HG03439 (cell line): ENCODE measurements around the gene ARHGAP26.
A peak's percentile ranks its signal among the peaks of the same experiment; 100 is the strongest.

Source experiments
- ATAC-seq: cut with Tn5 transposase; IDR thresholded peaks from one replicate; pipeline ENCODE4 v1.9.1; 2021; ENCODE audit warnings: mild to moderate bottlenecking, moderate library complexity; ENCODE audit not compliant: unreplicated experiment

The ARHGAP26 gene

DNA sequence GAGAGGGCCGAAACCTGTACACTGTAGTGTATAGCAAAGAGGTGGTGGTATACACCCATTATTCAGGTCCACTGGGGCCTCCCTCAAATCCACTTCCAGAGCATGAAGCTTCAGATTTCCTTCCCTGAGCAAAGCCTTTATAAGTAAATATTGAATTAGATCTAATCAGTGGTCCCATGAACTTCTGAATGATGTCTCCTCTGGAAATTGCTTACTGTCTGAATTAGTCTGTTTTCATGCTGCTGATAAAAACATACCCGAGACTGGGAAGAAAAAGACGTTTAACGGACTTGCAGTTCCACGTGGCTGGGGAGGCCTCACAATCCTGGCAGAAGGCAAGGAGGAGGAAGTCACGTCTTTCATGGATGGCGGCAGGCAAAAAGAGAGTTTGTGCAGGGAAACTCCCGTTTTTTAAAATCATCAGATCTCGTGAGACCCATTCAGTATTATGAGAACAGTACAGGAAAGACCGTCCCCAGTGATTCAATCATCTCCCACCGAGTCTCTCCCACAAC is 439.8 kb downstream of the ARHGAP26 start:
- ATAC-seq = no peak

DNA sequence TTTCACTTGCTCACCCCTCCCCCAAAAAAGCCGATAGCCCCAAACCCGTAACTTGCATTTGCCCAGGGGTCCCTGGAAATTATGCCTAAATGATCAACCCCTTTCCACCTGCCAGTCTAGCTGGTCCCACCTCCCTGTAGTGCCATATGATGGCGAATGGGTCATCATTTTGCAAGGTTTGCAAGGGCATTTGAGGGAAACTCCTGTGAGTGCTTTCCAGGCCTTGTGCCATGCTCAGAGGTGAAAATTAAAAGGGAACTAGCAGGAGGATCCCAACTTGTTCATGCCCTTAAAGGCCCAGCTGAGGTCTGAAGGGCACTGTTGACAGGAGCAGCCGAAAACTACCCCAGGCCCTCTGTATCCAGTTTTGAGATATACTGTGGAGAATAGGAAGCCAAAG is 440.4 kb downstream of the ARHGAP26 start:
- ATAC-seq = no peak

DNA sequence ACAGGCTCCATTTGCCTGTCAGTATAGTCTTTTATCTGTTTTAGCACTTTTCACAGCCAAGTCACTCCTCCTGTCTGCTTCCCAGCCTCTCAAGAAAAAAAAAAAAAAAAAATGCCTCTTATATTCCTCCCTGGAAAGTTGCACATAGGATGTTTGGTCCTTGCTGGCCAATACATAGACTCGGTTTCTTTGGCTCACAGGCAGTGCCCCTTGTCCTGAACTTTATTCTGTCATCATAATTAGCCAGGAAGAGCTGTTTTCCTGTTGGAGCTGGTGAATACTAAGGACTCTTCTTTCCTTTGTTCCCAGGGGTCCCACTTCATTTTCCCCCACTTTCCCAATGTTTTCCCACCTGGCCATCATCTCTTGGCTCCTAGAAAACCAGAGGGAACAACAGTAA is 442.1 kb downstream of the ARHGAP26 start:
- no peak for ATAC-seq

DNA sequence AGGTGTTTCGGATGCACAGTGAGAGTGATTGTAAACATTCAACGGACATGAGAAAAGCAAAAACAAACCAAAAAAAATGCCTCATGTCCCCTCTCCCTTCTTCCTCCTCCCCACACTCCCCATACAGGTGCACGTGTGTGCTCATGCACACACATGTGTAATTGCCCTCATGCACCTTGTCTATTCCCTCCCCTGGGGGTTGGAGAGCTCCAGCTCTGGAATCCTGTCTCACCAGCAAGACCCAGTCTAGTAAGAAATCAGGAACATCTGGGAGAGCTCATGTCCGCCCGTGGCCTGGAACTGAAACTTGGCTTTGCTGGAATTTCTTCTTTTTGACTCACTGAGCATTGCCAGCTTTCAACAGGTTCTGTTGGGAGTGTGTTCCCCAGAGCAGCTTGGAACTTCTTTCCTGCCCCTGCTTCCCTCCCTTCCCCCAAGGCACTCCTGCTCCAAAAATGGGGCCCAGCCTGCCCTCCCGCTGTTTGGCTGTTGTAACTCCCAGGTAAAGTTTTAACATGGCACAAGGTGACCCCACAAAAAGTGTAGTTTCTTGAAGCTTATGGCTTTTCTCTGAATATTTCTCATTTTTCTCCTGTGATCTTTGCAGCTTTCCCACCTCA is 443.2 kb downstream of the ARHGAP26 start:
- ATAC-seq = no peak

DNA sequence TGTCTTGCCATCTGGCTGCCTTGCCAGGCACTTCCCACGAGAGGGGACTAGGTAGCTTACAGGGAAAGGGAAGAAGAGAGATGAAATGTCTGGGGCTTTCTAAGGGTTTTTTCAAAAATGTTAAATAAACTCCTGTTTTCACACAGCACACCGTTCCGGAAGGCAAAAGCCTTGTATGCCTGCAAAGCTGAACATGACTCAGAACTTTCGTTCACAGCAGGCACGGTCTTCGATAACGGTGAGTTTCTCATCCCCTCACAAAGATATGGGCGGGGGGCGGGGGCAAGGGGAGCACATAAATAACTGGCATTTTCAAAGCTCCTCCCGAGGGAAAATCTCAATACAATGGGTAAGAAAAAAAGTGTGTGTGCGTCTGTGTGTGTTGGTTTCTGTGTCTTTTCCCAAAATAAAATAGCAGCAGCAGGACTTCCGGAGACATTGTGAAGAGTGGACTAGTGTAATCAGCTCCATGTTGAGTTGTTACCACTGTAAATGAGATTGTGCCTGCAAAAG is 443.7 kb downstream of the ARHGAP26 start:
- ATAC-seq = peak; percentile 53

DNA sequence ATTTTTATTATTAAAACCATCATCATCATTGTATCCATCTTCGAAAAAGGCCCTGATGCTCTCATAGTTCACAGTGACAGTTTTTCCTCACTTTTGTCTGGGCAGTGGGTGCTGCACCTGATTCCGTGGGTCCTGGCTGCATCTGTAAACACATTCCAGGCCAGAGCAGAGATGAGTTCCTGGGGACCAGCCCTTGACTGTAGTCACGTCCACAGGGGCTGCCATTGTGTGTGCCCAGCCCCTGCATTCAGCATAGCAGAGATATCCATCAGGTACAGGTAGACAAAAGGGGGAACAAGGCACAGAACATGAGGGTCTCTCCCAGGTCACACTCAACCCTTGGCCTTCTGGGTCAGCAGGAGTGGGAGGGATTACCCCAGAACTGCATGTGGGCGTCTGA is 444.3 kb downstream of the ARHGAP26 start:
- no peak for ATAC-seq

DNA sequence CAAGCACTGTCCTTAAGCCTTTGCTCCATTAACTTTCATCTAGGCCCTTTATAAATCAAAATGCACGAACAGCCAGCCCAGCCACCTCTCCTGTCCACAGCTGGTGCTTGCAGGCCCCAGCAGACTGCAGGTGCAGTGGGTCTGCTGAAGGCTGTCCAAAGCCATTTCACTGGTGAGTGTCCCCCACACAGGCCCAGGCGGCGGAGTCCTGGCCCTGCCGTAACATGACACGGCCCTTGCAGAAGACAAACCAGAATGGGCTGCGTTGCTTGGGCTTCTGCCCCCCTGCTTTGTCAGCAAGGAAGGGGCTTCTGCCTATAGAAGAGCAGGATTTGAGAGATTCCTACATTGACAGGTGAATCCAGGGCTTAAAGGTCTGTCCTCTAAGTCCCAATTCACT is 444.7 kb downstream of the ARHGAP26 start:
- ATAC-seq = no peak

DNA sequence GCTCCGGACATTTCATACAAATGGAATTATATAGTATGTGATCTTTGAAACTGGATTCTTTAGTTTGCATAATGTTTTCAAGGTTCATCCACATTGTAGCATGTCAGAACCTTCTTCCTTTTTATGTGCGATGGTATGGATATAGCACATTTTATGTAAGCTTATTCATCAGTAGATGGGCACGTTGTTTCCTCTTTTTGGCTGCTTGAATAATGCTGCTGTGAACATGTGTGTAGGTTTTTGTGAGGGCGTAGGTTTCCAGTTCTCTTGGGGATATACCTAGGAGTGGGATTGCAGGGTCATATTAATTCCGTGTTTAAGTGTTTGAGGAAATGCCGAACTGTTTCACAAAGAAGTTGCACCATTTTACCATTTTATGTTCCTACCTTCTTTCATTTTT is 445.5 kb downstream of the ARHGAP26 start:
- no peak for ATAC-seq

DNA sequence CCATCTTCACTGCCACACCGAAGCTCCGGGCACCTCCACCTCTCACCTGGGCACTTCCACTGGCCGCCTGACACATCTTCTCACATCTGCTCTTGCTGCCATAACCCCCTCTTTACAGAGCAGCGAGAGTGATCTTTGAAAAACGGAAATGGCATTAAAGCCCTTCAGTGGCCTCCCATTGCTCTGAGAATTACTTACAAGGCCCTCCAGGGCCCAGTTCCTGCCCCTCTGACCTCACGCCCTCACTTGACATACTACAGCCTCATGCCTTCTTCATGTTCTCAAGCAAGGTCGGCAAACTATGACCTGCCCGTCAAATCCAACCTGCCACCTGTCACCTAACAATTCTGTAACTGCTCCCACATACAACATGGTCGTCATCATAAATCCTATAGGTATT is 446.0 kb downstream of the ARHGAP26 start:
- no peak for ATAC-seq

DNA sequence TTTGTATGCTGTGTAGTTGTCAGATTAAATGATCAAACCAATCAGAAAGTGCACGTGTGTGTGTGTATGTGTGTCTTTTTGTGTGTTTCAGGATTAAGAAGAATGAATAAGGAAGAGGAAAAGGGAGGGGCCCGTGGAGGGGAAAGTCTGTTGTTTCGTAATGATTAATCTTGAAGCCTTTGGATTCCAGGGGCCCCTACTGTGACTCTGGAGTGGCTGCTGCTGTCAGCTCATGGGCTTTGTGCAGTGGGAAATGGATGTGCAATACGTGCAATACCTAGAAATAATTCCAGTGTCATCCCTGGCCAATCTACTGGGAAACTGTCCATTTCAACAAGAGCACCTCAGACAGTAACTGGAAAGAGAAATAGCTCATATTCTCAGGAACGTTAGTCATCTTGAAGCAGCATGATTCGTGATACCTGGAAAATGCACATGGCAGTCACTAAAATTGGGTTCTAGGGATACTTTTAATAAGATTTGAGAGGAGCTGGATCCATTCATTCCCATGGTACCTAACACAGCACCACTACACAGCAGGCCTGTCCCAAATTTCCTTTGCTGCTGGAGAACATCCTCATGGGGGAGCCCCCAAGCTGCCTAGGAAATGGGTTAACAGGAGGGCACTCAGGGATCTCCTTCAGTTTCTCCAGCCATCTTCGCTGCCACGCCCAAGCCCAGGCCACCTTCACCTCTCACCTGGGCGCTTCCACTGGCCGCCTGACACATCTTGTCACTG is 447.1 kb downstream of the ARHGAP26 start:
- no peak for ATAC-seq

DNA sequence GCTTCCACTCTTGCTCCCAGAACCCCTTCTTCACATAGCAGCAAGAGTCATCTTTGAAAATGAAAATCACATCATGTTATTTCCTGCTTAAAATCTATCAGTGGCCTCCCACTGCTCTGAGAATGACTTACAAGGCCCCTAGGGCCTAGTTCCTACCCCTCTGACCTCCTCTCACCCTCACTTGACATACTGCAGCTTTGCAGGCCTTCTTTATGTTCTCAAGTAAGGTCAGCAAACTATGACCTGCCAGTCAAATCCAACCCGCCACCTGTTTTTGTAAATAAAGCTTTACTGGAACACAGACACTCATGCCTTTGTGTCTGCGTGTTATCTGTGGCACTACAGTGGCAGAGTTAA is 447.6 kb downstream of the ARHGAP26 start:
- no peak for ATAC-seq

DNA sequence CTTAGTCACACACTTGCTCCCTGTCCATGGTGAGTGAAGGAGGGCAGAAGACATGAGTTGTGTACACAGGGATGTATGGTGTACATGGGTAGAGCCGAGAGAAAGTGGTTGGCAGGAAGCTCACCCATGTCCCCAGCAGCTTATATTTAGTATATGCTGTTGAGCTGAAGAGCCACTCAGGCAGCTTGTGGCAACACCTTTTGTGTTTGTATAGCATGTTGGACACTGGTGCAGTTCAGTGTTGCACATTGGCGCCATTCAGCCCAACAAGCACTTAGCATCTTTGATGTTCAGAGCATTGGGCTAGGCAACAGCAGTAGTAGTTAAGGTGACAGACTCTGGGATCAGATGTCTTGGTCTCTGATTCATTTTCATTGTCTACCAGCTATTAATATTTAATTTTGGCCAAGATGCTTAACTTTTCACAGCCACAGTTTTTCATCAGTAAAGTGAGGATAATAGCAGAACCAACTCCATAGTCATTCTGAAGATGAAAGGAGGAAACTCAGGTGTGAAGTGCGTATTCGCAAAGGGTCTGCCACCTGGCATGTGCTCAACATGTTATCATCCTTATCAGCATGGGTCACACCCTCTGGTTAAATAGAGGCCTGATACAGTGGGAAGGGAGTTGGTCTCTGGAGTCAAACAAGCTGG is 448.5 kb downstream of the ARHGAP26 start:
- no peak for ATAC-seq

DNA sequence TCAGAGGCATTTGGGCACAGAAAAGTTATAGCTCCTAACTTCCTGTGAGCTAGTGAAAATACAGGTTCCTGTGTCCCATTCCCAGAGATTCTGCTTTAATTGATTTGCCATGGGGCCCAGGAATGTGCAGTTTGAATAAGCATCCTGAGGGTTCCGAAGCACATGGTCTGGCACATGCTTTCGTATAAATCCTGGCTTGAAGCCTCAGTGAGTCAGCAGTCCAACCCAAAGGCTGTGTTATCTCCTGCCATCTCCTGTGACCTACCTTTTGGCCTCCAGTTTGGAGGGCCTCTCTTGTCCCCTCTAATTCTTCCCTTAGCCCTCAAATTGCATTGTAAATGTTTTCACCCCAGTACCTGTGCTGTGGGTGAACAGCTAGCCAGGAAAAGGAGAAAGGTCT is 449.5 kb downstream of the ARHGAP26 start:
- no peak for ATAC-seq

DNA sequence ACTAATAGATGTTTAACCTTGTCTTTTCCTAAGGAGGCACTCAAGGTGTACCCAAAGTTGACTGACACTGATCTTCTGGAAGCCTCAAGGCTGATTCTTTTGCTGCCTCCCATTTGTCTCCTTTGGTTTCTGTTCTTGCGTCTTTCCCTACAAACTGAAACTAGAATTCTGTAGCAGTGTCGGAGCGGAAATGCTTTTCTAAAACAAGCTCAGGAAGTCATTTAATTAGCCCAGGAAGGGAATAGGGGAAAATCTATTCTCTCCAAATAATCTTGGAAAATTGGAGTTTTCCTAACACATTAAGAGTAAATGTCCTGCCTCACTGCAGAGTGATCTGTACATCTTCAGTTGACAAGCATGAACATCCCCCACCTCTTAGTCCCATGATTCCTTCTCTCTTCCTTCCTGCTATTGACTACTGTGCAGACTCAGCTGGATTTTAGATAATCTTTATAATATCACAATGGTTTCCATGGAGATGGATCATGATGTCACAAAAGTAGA is 450.6 kb downstream of the ARHGAP26 start:
- ATAC-seq = no peak

DNA sequence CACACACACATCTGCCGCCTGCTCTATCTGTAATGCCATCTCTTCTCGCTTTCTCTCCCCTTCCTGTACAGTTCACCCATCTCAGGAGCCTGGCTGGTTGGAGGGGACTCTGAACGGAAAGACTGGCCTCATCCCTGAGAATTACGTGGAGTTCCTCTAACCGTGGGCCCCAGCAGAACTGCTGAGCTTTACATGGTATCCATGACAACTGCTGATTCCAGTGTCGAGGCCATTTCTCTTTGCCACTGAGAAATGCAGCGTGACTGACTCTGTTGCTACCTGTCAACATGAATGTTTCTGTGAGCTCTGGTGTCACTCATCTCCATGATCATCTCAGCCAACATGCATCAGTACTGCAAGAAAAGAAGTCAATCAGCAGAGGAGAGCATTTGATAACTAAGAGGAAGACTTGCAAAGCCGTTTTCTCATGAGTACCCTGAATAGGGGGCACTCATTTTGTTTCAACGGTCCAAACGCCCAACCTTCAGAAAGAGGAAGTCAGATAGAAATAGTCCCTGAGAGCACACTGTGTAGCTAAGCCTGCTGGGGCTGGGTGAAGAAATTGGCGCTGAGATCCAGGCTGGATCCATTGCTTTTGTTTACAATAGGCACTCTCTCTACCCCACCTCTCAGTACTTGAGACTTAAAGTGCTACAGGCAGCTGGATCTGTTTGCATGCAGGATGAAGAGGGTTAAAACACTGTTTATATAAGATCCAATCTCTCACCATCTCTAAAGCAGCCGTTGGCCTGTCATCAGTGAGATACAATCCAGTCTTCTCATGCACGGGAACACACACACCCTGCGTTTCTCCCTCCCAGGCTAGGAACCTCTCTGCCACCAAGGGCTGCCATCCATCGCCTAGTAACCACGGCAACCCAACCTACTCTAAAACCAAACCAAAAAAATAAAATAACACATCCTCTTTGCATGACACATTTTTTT is 452.4 kb downstream of the ARHGAP26 start:
- ATAC-seq = peak; percentile 68

DNA sequence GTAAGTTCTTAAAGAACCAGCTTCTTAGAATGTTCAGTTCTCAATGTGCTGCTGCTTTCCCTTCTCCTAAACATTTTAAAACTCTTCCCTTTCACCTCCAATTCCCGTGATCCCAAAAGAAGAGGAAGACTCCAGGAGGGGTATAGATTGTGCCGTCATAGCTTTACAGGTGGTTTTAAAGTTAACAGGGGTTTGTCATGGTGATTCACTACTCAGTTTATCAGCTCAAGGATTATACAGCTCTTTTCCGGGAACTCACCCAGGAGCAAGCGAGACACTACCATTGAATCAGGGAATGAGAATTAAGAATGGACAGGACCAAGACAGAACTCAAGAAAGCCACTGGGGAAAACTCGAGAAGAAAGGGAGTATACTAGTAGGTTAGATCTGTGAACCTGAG is 454.5 kb downstream of the ARHGAP26 start:
- no peak for ATAC-seq

DNA sequence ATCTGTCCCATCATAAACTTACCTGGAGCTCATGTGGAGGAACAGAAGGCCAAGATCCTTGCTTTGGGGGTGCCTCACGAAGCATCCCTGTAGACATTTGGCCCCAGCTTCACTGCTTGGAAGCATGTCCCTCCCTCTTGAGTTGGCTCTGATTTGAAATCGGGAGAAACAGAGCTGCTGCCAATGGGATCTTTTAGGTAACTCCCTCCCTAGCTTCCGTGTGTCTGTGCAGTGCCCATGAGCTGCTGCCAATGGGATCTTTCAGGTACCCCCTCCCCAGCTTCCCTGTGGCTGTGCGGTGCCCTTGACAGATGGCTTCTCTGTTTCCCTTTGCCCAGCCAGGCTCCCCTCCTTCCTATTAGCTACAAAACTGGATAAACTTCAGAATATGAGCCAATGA is 455.3 kb downstream of the ARHGAP26 start:
- no peak for ATAC-seq

DNA sequence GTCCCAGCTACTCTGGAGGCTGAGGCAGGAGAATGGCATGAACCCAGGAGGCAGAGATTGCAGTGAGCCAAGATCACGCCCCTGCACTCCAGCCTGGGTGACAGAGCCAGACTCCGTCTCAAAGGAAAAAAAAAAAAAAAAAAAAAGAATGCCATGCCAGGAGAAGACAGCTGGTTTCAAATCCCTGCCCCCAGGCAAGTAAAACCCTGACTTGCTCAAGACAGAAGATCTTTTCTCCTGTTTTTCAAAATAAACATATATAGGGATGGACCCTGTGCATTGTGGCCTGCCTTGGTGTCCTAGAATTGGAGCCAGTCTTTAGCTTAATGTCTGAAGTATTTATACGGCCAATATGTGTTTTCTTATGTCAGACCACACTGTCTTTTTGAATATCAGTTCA is 456.2 kb downstream of the ARHGAP26 start:
- no peak for ATAC-seq

DNA sequence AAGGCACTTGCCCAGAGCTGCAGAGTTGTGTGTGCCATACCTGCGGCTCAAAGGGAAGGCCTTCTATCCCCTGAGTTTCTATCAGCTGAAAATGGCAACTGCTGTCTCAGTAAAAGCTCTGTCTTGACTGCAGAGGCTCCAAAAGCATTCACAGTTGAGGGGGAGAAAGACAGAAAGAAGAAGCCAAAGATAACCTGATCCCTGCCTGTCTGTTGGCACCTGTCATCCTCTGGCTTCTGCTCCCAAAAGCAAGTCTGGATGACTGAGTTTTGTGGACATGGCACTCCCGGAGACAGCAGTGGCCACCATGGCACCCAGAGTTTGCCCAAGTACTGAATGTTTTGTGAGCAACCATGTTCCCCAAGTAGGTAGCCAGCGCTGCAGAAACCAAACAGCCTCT is 456.7 kb downstream of the ARHGAP26 start:
- no peak for ATAC-seq

DNA sequence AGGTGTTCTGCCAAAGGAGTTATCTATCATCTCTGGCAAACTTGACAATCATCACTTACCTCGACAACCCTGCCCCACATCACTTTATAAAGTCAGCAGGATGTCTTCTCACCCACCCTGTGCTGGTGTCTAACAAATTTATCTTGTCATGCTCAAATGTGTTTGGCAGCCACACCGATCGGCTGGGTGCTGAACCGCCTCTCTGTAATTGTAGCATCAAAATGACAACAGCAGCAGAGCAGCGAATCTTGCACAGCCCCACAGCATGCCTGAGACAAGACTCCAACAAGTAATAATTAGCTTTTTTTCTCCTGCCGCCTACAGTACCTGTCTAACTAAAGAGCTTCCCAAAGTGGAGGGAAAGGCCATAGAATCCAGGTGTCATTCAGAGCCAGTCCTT is 457.1 kb downstream of the ARHGAP26 start:
- ATAC-seq = no peak
